Measurements from ENCODE around the gene MAS1.

The MAS1 gene

GRCh38 chr6:159884720-159885119, 6.1 kb upstream of the MAS1 start:
- no peak for DNase-seq

- no peak for DNase-seq
Observed at GRCh38 chr6:159886270-159886669, 4.5 kb upstream of the MAS1 start.

- no peak for DNase-seq
Observed at GRCh38 chr6:159887146-159887545, 3.6 kb upstream of the MAS1 start.

- DNase-seq = no peak
Observed at GRCh38 chr6:159887761-159888160, 3.0 kb upstream of the MAS1 start.

GRCh38 chr6:159890201-159890600, 587 bp upstream of the MAS1 start:
- DNase-seq = no peak

- DNase-seq = no peak
Observed at GRCh38 chr6:159892053-159892452, 1.3 kb downstream of the MAS1 start.

GRCh38 chr6:159893064-159893463, 2.3 kb downstream of the MAS1 start:
- DNase-seq = no peak

GRCh38 chr6:159894991-159895390, 4.2 kb downstream of the MAS1 start:
- no peak for DNase-seq

GRCh38 chr6:159897603-159898002, 6.8 kb downstream of the MAS1 start:
- no peak for DNase-seq

- DNase-seq = no peak
Observed at GRCh38 chr6:159898519-159898918, 7.7 kb downstream of the MAS1 start.

GRCh38 chr6:159899994-159900745, 9.4 kb downstream of the MAS1 start:
- DNase-seq = no peak

- no peak for DNase-seq
Observed at GRCh38 chr6:159902620-159903019, 11.8 kb downstream of the MAS1 start.

- DNase-seq = no peak
Observed at GRCh38 chr6:159904497-159904911, 13.7 kb downstream of the MAS1 start.

- no peak for DNase-seq
Observed at GRCh38 chr6:159906400-159906799, 15.6 kb downstream of the MAS1 start.

GRCh38 chr6:159908535-159908934, 17.7 kb downstream of the MAS1 start:
- no peak for DNase-seq

- no peak for DNase-seq
Observed at GRCh38 chr6:159908979-159909378, 18.2 kb downstream of the MAS1 start.

- no peak for DNase-seq
Observed at GRCh38 chr6:159910342-159910741, 19.6 kb downstream of the MAS1 start.

GRCh38 chr6:159913375-159913774, 22.6 kb downstream of the MAS1 start:
- DNase-seq = no peak

- no peak for DNase-seq
Observed at GRCh38 chr6:159913862-159914564, 23.2 kb downstream of the MAS1 start.

- no peak for DNase-seq
Observed at GRCh38 chr6:159914565-159914923, 23.8 kb downstream of the MAS1 start.

GRCh38 chr6:159915397-159915796, 24.6 kb downstream of the MAS1 start:
- no peak for DNase-seq

GRCh38 chr6:159916237-159916636, 25.4 kb downstream of the MAS1 start:
- DNase-seq = no peak

GRCh38 chr6:159916752-159917151, 26.0 kb downstream of the MAS1 start:
- no peak for DNase-seq

- DNase-seq = no peak
Observed at GRCh38 chr6:159919011-159919511, 28.3 kb downstream of the MAS1 start.

All from NCI-H526 (cell line).